Endodermal cell (in vitro differentiated cells): Measurements from ENCODE around the gene NFE2L3. TPM values are rescaled to one million over a fixed set of nuclear protein-coding genes. Genes with fewer than 3 reads are reported as not detected.

Experiments
- DNase-seq: peaks from one replicate; pipeline ENCODE4 v3.0.0-alpha.2; 2017
- H3K27ac ChIP-seq: 2 replicates; pipeline ENCODE4 v1.5.1; 2013; ENCODE audit warnings: mild to moderate bottlenecking, low read depth, low read length, moderate library complexity
- H3K27me3 ChIP-seq: 2 replicates; pipeline ENCODE4 v1.6.1; 2013; ENCODE audit warnings: mild to moderate bottlenecking, low read length, moderate library complexity; ENCODE audit not compliant: insufficient read depth, control insufficient read depth, poor library complexity, severe bottlenecking
- H3K36me3 ChIP-seq: 2 replicates; pipeline ENCODE4 v1.7.0; 2013; ENCODE audit warnings: mild to moderate bottlenecking, low read length, moderate library complexity; ENCODE audit not compliant: control insufficient read depth, insufficient read depth
- H3K4me1 ChIP-seq: one replicate; pipeline ENCODE4 v1.7.0; 2013; ENCODE audit warnings: low read length; ENCODE audit not compliant: control insufficient read depth, insufficient read depth
- H3K4me3 ChIP-seq: 2 replicates; pipeline ENCODE4 v1.5.1; 2013; ENCODE audit warnings: mild to moderate bottlenecking, low read length, moderate library complexity
- H3K9ac ChIP-seq: 2 replicates; pipeline ENCODE4 v1.6.1; 2013; ENCODE audit warnings: mild to moderate bottlenecking, low read length, moderate library complexity; ENCODE audit not compliant: poor library complexity, severe bottlenecking; ENCODE audit errors: extremely low read depth
- H3K9me3 ChIP-seq: 2 replicates; pipeline ENCODE4 v1.6.1; 2013; ENCODE audit warnings: mild to moderate bottlenecking, low read length, moderate library complexity; ENCODE audit not compliant: control insufficient read depth
- H3K27ac Mint-ChIP-seq: 2 replicates; pipeline ENCODE4 v1.8.0; 2020; ENCODE audit warnings: mixed read lengths
- H3K27me3 Mint-ChIP-seq: 2 replicates; pipeline ENCODE4 v1.8.0; 2021; ENCODE audit warnings: mild to moderate bottlenecking, mixed read lengths; ENCODE audit not compliant: insufficient read depth
- H3K36me3 Mint-ChIP-seq: 2 replicates; pipeline ENCODE4 v1.8.0; 2020; ENCODE audit warnings: low read depth, mixed read lengths
- H3K4me1 Mint-ChIP-seq: 2 replicates; pipeline ENCODE4 v1.8.0; 2020; ENCODE audit warnings: mixed read lengths
- H3K4me3 Mint-ChIP-seq: 2 replicates; pipeline ENCODE4 v1.8.0; 2020; ENCODE audit warnings: mild to moderate bottlenecking, moderate library complexity, mixed read lengths
- H3K9me3 Mint-ChIP-seq: 2 replicates; pipeline ENCODE4 v1.8.0; 2020; ENCODE audit warnings: mild to moderate bottlenecking, mixed read lengths
- CTCF ChIP-seq: fragments of 200-600 bp; sonication (generic); conservative IDR thresholded peaks from 2 replicates; pipeline ENCODE4 v1.5.0; 2021; ENCODE audit warnings: antibody characterized with exemption, mild to moderate bottlenecking
- WGBS, 2 experiments: methylation state at CpG; one replicate each; pipeline versions ENCODE4 v1.1.5 to v1.1.7; 2013; ENCODE audit warnings: missing lambda C conversion rate in 2 of 2, mixed read lengths in 1 of 2; ENCODE audit not compliant: insufficient coverage in 1 of 2, insufficient read length in 1 of 2; 5-methylcytosine and 5-hydroxymethylcytosine counted together
- total RNA-seq, 2 donors: library from RNA; stranded (reverse); fragmentation: NEBNext Ultra II Directional in 1 of 2; extraction: Animal tissue kit (Norgen Biotek cat#: 25700) in 1 of 2; gene quantifications; 2 replicates in 1 of 2; 3 replicates in 1 of 2; pipeline ENCODE4 v1.2.1, GENCODE V29; 2021

The NFE2L3 gene
- total RNA-seq, 2 donors from 2014 or later: 20.2 to 48.4 TPM

DNA sequence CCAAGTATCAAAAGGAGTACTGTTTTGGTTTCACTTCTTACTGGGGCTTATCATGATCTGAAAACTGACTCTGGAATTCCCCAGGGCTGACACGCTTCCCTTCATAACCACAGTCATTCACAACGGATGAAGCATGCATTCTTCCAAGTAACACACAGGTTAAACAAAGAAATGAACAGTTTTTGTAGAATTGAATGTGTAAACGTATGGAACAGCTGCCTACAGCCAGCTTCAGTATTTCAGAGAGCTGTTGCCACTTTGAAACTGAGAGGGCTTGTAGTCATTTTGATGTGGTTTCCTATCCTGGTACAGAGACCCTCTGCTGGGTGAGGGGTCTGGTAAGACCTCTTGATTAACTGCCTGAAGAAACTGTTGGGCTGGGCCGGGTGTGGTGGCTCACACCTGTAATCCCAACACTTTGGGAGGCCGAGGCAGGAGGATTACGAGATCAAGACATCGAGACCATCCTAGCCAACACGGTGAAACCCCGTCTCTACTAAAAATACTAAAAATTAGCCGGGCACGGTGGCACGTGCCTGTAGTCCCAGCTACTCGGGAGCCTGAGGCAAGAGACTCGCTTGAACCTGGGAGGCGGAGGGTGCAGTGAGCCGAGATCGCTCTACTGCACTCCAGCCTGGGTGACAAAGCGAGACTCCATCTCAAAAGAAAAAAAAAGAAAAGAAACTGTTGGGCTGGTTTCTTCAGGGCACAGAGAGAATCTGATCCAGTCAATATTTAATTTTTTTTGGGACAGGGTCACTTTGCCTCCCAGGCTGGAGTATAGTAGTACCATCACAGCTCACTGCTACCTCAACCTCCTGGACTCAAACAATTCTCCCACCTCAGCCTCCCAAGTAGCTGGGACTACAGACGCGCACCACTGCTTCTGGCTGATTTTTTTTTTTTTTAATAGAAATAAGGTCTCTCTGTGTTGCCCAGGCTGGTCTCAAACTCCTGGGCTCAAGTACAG, 4.7 kb downstream of the NFE2L3 start:
- H3K4me3 Mint-ChIP-seq: no peak overlapping the region
- WGBS, 2 experiments: 93% methylated on average over 18 to 20 of the region's 20 CpGs
- Histone ChIP-seq H3K9me3 (no peaks in the 10 kb centered on the region), H3K27me3 (no peaks in the 10 kb centered on the region), H3K4me1 (peaks cover 9% of the 10 kb centered on the region), H3K9ac (no peak overlapping the region), H3K27ac (no peak overlapping the region), H3K4me3 (no peak overlapping the region), H3K36me3 (no peaks in the 10 kb centered on the region)
- no peak for DNase-seq
- peaks cover 8% of the 10 kb centered on the region for H3K36me3 Mint-ChIP-seq
- peaks cover 47% of the 10 kb centered on the region for H3K4me1 Mint-ChIP-seq
- peak overlapping the region; percentile 76 for H3K27ac Mint-ChIP-seq
- no peaks in the 10 kb centered on the region for H3K27me3 Mint-ChIP-seq
- peaks cover 2% of the 10 kb centered on the region for H3K9me3 Mint-ChIP-seq
- no peak for TF ChIP-seq CTCF

DNA sequence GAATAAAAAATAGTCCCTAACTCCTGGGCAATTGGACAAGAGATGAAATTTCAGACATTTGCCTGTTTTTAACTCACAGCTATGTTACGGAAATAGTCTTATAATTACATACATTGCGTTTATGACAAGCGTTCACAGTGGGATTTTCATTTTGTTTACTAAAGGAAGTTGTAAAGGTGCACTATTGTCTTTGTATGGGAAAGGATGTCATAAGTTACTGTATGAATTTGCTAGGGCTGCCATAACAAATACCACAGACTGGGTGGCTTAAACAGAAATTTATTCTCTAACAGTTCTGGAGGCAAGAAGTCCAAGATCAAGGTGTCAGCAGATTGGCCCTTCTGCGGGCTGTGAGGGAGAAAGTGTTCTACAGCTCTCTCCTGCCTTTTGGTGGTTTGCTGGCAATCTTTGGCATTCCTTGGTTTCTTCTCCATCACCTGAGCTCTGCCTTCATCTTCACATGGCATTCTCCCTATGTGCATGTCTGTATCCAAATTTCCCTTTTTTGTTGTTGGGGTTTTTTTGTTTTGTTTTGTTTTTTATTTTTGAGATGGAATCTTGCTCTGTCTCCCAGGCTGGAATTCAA, 5.6 kb downstream of the NFE2L3 start:
- TF ChIP-seq CTCF: no peak
- no peaks in the 10 kb centered on the region for H3K27me3 Mint-ChIP-seq
- H3K9me3 Mint-ChIP-seq: peaks cover 2% of the 10 kb centered on the region
- no peak overlapping the region for H3K9ac ChIP-seq
- H3K27me3 ChIP-seq: no peaks in the 10 kb centered on the region
- peaks cover 46% of the 10 kb centered on the region for H3K4me1 Mint-ChIP-seq
- H3K36me3 ChIP-seq: no peaks in the 10 kb centered on the region
- WGBS, 2 experiments: 93 to 94% methylated on average over 4 of the region's 4 CpGs
- peaks cover 9% of the 10 kb centered on the region for H3K4me1 ChIP-seq
- H3K27ac Mint-ChIP-seq: no peak overlapping the region
- H3K9me3 ChIP-seq: no peaks in the 10 kb centered on the region
- no peak for DNase-seq
- H3K4me3 Mint-ChIP-seq: no peak overlapping the region
- H3K27ac ChIP-seq: no peak overlapping the region
- H3K36me3 Mint-ChIP-seq: peaks cover 8% of the 10 kb centered on the region
- no peak overlapping the region for H3K4me3 ChIP-seq

DNA sequence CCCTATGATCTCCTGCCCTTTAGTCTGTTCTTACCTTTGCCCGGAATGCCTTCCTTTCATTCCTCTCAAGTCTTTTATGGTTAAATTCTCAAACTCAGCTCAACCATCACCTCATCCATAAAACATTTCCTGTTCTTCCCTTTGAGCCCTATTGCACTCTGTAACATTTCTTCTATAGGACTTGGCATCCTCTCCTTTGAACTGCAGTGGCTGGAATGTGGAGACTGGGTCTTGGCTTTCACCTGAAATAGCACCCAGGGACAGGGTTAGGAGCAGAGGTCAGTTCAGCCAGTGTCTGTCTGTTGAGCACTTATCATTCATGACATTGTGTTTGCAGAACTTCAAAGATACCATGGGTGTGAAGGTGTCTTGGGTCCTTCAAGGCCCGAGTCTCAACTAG, 7.2 kb downstream of the NFE2L3 start:
- Histone ChIP-seq H3K27me3 (no peaks in the 10 kb centered on the region), H3K9me3 (no peaks in the 10 kb centered on the region), H3K27ac (no peak overlapping the region), H3K36me3 (no peaks in the 10 kb centered on the region), H3K4me3 (no peak overlapping the region), H3K4me1 (peaks cover 6% of the 10 kb centered on the region), H3K9ac (no peak overlapping the region)
- 83 to 93% methylated on average over 2 of the region's 2 CpGs for WGBS, 2 experiments
- Mint-ChIP-seq H3K4me3 (no peak overlapping the region), H3K27ac (no peak overlapping the region), H3K36me3 (peaks cover 10% of the 10 kb centered on the region), H3K9me3 (peaks cover 6% of the 10 kb centered on the region), H3K4me1 (peaks cover 33% of the 10 kb centered on the region), H3K27me3 (no peaks in the 10 kb centered on the region)
- no peak for DNase-seq
- TF ChIP-seq CTCF: no peak
